Measurements from ENCODE around the gene PITPNM3. TPM values are rescaled to one million over a fixed set of nuclear protein-coding genes. Genes with fewer than 3 reads are reported as not detected.

The PITPNM3 gene
- total and polyA plus RNA-seq, 2 of the 13 experiments (the other 11 are each of a cell fraction or from before 2014, with no cell fraction given) = 0.13 to 0.29 TPM

GRCh38 chr17:6510321-6510977 lies 45.9 kb downstream of the PITPNM3 start:
- Histone ChIP-seq H3K4me3 (replicated peaks in 1 of 3; ENCODE audit: insufficient read depth in 1 of 3, low read depth in 2 of 3, low read length in 3 of 3) (no peak overlapping the region), H3K4me1 (ENCODE audit: insufficient read depth, low read length) (no peaks in the 10 kb centered on the region), H3K9ac (ENCODE audit: insufficient read depth, low read depth, low read length) (no peak overlapping the region), H4K20me1 (ENCODE audit: insufficient read depth, low read length) (no peaks in the 10 kb centered on the region), H3K27ac (ENCODE audit: extremely low read length, insufficient read depth, low read length) (no peak overlapping the region), H3K36me3 (replicated peaks in 1 of 2; ENCODE audit: control insufficient read depth in 1 of 2, insufficient read depth in 2 of 2, low read length in 2 of 2) (no peaks in the 10 kb centered on the region), H3K79me2 (ENCODE audit: insufficient read depth, low read length) (no peaks in the 10 kb centered on the region), H3K9me3 (ENCODE audit: low read length) (no peaks in the 10 kb centered on the region), H3K4me2 (ENCODE audit: low read depth, low read length) (no peak overlapping the region), H2AFZ (ENCODE audit: low read length) (no peak overlapping the region), H3K27me3 (ENCODE audit: control insufficient read depth in 1 of 2, insufficient read depth in 2 of 2, low read length in 2 of 2) (peaks cover 0 to 1% of the 10 kb centered on the region in 2 experiments; a peak in 2 of 5 replicates)
- ChIA-PET CTCF (ENCODE audit: low intra/inter-chr PET ratio, low total read pairs) (no interaction called here), POLR2A (no interaction called here)
- FAIRE-seq = no peak
- TF ChIP-seq ZNF644 (CRISPR knock-in tag; IDR thresholded peaks at IDR 0.05; ENCODE audit: low read depth) (no peak), FOSL2 (CRISPR knock-in tag; IDR thresholded peaks at IDR 0.05) (peak; percentile 43; the same call in 1 of the 2 replicates)
- peak; percentile 30; the same call in 2 of the 3 replicates for ATAC-seq
- intact Hi-C loops (cut with micrococcal nuclease; ENCODE audit: unreplicated experiment) = no loop called here
- WGBS (ENCODE audit: low lambda C conversion rate) = 43% methylated on average over 9 of the region's 9 CpGs
- no TSS peak for BruUV-seq (replicated peaks)
- in situ Hi-C loops (cut with HindIII; ENCODE audit: extremely low pct_ligation_motif_present, low pct_unique_long_range_greater_than_20kb) = no loop called here
- DNase-seq (ENCODE audit: low spot score) = no peak

DNA sequence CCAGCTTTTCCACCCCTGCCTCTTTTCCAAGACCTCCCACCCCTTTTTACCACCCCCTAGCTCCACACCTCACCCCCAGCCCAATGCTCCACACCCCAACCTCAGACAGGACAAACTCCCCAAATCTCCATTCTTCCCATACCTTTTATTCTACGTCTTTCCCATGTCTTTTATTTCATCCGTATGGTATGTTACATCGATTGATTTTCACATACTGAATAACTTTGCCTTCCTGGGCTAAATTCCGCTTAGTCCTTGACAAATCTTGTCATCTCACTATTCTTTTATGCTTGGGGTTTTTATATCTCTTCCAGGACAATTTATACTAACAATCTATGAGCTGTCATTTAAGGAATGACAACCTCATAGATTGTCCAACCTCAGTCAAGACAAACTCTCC lies 46.4 kb downstream of the PITPNM3 start:
- Histone ChIP-seq H3K27me3 (ENCODE audit: control insufficient read depth in 1 of 2, insufficient read depth in 2 of 2, low read length in 2 of 2) (peaks cover 0 to 1% of the 10 kb centered on the region in 2 experiments; a peak in 2 of 5 replicates), H3K9ac (ENCODE audit: insufficient read depth, low read depth, low read length) (no peak overlapping the region), H3K79me2 (ENCODE audit: insufficient read depth, low read length) (no peaks in the 10 kb centered on the region), H2AFZ (ENCODE audit: low read length) (no peak overlapping the region), H4K20me1 (ENCODE audit: insufficient read depth, low read length) (no peaks in the 10 kb centered on the region), H3K4me2 (ENCODE audit: low read depth, low read length) (no peak overlapping the region), H3K36me3 (replicated peaks in 1 of 2; ENCODE audit: control insufficient read depth in 1 of 2, insufficient read depth in 2 of 2, low read length in 2 of 2) (no peaks in the 10 kb centered on the region), H3K9me3 (ENCODE audit: low read length) (no peaks in the 10 kb centered on the region), H3K4me1 (ENCODE audit: insufficient read depth, low read length) (no peaks in the 10 kb centered on the region), H3K4me3 (replicated peaks in 1 of 3; ENCODE audit: insufficient read depth in 1 of 3, low read depth in 2 of 3, low read length in 3 of 3) (no peak overlapping the region), H3K27ac (ENCODE audit: extremely low read length, insufficient read depth, low read length) (no peak overlapping the region)
- ChIA-PET CTCF (ENCODE audit: low intra/inter-chr PET ratio, low total read pairs) (no interaction called here), POLR2A (no interaction called here)
- FAIRE-seq (no peak), ATAC-seq (no peak), DNase-seq (ENCODE audit: low spot score) (no peak)
- intact Hi-C loops (cut with micrococcal nuclease; ENCODE audit: unreplicated experiment) (no loop called here), in situ Hi-C loops (cut with HindIII; ENCODE audit: extremely low pct_ligation_motif_present, low pct_unique_long_range_greater_than_20kb) (loop anchor here (5.0 kb wide), 1 partner anchor 53 kb away; no protein-coding TSS in a partner anchor)
- 50% methylated on average over 4 of the region's 4 CpGs for WGBS (ENCODE audit: low lambda C conversion rate)
- BruUV-seq (replicated peaks) = no TSS peak
- no peak for TF ChIP-seq BCL6 (CRISPR knock-in tag; IDR thresholded peaks at IDR 0.05)
- no peak for TF ChIP-seq DR1 (CRISPR knock-in tag; IDR thresholded peaks at IDR 0.05)
- TF ChIP-seq ZBTB39 (CRISPR knock-in tag; IDR thresholded peaks at IDR 0.05) = no peak
- TF ChIP-seq, protein P1, sequence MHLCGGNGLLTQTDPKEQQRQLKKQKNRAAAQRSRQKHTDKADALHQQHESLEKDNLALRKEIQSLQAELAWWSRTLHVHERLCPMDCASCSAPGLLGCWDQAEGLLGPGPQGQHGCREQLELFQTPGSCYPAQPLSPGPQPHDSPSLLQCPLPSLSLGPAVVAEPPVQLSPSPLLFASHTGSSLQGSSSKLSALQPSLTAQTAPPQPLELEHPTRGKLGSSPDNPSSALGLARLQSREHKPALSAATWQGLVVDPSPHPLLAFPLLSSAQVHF (CRISPR knock-in tag; IDR thresholded peaks at IDR 0.05) = no peak
- no peak for TF ChIP-seq PHF8 (CRISPR knock-in tag; IDR thresholded peaks at IDR 0.05)
- no peak for TF ChIP-seq ZNF766 (CRISPR knock-in tag; IDR thresholded peaks at IDR 0.05; ENCODE audit: borderline replicate concordance)
- no peak for TF ChIP-seq PCBP2 (optimal IDR thresholded peaks at IDR 0.05; ENCODE audit: low read depth, low read length, poor library complexity, severe bottlenecking)
- TF ChIP-seq ZNF644 (CRISPR knock-in tag; IDR thresholded peaks at IDR 0.05; ENCODE audit: low read depth) = no peak
- TF ChIP-seq MXI1 (IDR thresholded peaks at IDR 0.05; ENCODE audit: borderline replicate concordance, low read depth, low read length) = no peak
- TF ChIP-seq GATA4 (IDR thresholded peaks at IDR 0.05; ENCODE audit: borderline replicate concordance, low read depth) = no peak
- TF ChIP-seq NFRKB (IDR thresholded peaks at IDR 0.05) = no peak
- TF ChIP-seq, protein P2, sequence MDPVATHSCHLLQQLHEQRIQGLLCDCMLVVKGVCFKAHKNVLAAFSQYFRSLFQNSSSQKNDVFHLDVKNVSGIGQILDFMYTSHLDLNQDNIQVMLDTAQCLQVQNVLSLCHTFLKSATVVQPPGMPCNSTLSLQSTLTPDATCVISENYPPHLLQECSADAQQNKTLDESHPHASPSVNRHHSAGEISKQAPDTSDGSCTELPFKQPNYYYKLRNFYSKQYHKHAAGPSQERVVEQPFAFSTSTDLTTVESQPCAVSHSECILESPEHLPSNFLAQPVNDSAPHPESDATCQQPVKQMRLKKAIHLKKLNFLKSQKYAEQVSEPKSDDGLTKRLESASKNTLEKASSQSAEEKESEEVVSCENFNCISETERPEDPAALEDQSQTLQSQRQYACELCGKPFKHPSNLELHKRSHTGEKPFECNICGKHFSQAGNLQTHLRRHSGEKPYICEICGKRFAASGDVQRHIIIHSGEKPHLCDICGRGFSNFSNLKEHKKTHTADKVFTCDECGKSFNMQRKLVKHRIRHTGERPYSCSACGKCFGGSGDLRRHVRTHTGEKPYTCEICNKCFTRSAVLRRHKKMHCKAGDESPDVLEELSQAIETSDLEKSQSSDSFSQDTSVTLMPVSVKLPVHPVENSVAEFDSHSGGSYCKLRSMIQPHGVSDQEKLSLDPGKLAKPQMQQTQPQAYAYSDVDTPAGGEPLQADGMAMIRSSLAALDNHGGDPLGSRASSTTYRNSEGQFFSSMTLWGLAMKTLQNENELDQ (CRISPR knock-in tag; IDR thresholded peaks at IDR 0.05; ENCODE audit: borderline replicate concordance) = no peak

Measured in HepG2 (cell line).